GM19035 (cell line): Measurements from ENCODE around the gene ADCY1.

ENCODE experiments used
- ATAC-seq: cut with Tn5 transposase; IDR thresholded peaks from one replicate; pipeline ENCODE4 v1.9.1; 2021; ENCODE audit not compliant: unreplicated experiment

The ADCY1 gene

GRCh38 chr7:45592230-45592991, 18.2 kb downstream of the ADCY1 start:
- ATAC-seq = no peak

DNA sequence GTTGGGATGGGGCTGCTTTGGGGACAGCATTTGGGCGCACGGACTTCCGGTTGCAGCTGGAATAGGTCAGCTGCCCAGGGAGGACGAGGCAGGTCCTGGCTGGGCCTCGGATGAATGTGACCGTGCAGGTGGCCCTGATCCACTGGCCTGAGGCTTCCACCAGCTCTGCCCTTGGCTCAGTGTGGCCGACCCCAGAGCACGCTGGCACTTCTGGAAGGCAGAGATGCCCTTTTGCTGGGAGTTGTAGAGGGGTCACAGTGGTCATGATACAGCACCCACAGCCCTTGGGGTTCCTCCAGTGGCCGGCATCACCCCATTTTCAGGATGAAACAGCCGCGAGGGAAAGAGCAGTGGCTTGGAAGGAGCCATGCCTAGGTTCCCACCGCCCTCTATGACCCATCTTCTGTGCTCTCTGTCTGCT, 19.0 kb downstream of the ADCY1 start:
- ATAC-seq = no peak

DNA sequence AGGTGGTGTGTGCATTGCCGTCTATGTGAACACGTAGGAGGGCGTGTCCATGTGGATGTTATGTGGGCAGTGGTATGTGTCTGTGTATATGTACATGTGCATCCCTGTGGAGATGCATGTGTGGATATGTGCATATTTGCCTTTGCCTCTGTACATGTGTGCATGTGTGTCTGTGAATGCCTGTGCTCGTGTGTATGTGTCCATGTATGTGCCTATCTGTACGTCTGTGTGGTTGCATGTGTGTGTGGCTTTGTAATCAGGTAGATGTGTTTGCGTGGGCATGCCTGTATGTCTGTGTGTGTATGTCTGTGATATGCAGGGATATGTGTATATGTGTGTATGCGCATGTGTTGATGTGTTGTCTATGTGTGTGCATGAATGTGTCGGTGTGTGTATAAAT, 19.7 kb downstream of the ADCY1 start:
- no peak for ATAC-seq

DNA sequence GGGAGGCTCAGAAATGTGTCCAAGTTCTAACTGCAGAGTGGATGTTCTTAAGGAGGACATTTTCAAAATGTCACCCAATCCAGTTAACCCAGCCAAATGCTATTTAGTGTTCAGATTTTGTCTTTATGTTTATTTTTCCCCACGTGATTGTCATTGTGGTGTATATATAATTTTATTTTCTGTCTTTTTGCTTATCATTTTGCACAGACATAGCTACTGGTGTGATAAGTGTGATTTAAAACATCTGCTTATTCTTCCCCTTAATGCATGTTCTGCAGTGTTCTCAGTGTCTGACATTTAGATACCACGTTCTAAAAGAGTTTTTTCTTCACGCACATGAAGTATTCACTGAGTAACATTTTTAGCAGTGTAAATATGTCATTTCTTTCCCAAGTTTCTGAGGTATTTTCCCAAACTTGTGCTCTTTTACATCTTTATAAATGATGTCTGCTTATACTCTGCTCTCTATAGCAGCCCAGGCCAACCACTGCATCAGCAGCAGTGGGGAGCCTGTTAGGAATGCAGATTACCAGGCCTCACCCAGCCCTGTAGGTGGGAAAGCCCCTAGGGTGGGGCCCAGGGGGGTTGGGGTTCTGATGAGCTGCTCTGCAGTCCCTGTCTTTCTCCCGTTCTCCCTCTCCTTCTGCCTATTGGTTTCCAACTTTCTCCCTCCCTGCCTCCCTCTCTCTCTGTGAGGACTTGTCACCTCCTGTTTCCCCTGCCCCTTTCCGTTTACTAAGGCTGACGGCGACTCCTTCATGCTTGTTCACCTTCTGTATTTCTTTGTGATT, 20.8 kb downstream of the ADCY1 start:
- no peak for ATAC-seq

- ATAC-seq = no peak
These were observed 21.9 kb downstream of the ADCY1 start for GRCh38 chr7:45595809-45596664.

DNA sequence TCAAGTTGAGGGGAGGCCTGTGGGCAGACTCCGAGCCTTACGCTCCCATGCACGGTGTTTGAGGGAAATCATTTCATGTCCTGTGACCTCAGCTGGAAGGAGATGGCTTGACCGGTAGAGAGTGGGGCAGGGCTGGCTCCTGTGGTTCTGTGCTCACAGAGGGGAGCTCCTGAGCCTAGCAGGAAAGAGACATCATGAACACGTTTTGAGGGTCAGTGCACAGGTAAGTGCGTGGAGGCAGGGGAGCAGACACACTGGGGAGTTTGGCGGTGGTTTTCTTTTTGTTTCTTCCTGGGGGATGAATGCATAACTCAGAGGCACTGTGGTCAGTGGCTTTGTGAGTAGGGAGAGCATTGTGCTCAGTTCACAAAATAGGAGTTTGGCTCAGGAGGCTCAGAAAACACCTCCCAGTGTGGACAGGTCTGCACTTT, 22.5 kb downstream of the ADCY1 start:
- no peak for ATAC-seq

DNA sequence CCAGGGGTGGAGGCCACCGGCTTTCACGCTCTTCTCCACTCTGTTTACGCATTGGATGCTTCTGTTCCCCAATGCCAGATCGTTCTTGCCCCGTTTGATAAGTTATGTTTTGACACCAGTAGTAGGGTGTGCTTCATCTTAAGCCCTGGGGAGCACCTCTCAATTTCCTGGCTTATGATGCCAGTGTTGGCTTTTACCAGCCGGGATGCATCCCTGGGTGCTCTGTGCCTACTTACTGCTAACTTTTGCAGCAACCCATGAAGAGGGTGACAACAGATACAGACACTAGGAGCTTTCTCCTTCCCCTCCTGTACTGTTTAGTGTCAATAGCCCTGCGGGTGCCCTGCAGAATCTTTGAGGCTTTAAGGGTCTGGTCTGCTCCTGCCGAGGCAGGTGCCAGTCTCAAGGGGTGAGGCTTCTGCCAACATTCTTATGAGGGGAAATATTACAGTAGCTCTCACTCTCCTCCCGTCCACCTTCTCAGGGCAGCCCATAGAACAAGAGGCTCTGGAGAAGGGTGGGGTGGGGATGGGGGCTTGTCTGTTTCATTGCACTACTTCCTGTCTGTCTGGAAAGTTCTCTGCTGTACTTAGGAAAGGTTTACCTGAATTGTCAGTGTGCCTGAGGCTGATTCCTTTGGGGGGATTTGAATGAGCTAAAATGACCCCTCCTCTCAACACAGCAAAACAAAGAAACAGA, 23.3 kb downstream of the ADCY1 start:
- ATAC-seq = no peak

DNA sequence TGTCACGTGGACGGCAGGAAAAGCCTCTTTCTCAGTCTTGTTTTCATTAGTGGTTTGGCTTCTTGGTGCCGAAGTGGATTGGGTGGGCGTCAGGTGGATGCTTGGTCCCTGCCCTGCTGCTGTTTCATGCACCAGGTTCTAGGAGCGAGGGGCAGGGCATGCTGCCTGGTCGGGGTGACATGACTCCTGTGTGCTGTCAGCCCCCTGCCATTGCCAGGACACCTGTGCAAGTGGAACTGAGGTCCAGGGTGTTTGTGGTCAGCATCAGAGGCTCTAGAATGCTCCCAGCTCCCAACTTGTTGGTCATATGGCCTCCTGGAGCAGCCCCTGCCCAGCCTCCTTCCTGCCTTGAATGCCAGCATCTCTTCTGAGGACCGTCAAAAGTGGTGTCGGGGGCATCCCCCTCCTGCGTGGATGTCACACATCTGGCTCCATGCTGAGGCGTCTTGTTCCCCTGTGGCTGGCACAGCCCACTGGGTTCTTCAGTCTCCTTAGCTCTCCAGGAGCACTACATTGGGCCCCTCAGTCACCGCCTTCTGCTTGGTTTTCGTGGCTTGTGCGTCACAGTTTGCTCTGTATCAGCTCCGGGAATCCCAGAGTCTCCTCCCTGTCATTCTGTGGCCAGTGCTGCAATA, 24.8 kb downstream of the ADCY1 start:
- ATAC-seq = no peak

DNA sequence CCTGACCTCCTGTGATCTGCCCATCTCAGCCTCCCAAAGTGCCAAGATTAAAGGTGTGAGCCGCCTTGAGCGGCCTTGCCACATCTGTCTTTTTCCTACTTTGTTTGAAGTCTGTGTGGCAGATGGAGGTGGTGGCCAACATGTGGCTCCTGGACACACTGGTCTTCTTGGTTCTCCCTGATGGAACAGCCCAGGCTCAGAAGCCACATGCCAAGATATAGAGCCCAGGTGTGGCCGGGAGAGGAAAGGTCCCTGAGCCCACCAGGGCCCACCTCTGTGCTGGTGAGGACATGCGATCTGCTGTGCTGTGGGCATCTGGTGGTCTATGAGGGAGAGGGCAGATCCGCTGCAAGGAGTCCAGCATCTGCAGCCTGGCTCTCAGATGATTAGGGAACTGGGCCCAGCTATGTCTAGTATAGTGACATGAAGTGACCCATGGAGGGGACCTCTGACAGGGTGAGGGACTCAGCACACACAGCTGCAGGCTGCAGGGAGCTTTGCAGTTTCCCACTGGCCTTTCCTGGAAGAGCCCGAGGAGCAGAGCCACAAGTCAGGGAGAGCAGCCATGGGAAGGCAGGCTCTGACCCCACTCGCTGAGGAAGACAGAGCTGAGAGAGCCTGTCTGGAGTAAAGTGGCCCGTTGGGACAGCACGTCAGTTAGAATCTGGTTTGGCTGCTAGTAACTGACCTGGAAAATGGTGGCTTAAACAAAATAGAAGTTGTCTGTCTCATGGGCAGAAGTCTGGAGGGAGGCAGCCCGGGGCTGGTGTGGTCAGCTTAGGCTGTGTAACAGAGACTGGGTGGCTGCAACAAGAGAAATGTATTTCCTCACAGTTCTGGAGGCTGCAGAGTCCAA, 25.9 kb downstream of the ADCY1 start:
- ATAC-seq = no peak

DNA sequence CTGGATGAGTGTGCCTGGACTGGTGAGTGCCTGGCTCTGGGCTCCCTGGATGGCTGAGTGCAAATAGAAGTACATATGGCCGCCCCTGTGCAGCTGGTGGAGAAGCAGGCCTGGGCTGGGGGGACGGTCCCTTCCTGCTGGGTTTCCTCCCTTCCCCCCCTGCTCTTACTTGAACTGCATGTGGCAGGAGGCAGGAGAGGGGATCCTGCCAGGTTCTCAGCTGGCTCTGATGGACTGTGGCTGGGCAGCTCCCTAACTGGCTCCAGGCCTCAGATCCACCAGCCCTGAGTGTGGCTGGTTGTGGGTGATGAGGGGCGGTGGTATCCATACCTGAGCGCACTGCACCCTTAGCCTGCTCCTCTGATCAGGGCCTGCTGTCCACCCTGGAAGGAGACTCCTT, 26.9 kb downstream of the ADCY1 start:
- no peak for ATAC-seq

- ATAC-seq = no peak
These were observed 27.8 kb downstream of the ADCY1 start for GRCh38 chr7:45601816-45602540.

GRCh38 chr7:45606050-45606449, 31.9 kb downstream of the ADCY1 start:
- no peak for ATAC-seq

GRCh38 chr7:45606931-45607330, 32.8 kb downstream of the ADCY1 start:
- ATAC-seq = no peak

DNA sequence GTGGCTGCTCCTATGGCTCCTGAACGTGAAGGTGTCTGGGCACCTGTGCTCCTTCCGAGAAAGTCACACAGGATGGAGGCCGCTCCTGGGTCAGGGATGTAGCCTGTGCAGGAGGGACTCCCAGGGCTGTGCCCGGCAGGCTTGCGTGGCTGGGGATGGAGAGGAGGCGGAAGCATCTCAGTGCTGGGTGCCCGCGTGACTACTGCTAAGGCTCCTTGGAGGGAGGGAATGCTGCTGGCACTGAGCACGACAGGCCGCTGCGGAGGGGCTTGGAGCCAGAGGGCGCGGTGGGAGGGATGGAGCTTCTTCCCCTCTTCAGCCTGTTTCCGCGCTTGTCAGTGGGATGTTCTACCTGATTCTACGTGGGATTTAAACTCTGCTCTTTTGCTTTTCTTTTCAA, 35.0 kb downstream of the ADCY1 start:
- no peak for ATAC-seq

DNA sequence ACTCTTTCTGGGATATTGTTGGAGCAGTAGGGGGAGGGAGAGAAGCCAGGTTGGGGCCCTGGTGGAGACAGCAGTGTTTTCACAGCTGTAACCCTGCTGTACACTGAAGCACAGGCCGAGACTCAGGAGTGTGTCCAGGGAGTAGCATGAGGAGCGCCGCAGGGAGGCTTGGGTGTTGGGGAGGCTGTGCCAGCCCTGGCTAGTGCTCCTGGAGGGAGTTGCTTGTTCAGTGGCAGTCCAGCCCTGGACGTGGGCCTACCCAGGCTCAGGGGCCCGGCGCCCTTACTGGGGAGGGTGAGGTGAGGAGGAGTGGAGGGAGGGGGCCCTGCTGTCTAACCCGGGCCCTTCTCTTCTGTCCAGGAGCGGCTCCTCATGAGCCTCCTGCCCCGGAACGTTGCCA, 35.9 kb downstream of the ADCY1 start:
- ATAC-seq = no peak

DNA sequence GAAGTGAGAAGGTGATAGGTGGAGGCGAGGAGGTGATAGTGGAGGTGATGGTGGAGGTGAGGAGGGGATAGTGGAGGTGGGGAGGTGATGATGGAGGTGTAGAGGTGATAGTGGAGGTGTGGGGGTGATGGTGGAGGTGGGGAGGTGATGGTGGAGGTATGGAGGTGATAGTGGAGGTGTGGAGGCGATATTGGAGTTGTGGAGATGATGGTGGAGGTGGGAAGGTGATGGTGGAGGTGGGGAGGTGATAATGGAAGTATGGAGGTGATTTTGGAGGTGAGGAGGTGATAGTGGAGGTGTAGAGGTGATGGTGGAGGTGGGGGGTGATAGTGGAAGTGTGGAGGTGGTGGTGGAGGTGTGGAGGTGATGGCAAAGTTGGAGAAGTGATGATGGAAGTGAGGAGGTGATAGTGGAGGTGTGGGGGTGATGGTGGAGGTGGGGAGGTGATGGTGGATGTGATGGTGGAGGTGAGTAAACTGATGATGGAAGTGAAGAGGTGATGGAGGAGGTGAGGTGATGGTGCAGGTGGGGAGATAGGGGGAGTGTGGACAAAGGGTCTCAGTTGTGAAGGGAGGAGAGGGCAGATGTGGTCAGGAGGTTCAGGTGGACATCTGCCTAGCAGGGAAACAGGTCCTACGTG, 36.6 kb downstream of the ADCY1 start:
- ATAC-seq = no peak

DNA sequence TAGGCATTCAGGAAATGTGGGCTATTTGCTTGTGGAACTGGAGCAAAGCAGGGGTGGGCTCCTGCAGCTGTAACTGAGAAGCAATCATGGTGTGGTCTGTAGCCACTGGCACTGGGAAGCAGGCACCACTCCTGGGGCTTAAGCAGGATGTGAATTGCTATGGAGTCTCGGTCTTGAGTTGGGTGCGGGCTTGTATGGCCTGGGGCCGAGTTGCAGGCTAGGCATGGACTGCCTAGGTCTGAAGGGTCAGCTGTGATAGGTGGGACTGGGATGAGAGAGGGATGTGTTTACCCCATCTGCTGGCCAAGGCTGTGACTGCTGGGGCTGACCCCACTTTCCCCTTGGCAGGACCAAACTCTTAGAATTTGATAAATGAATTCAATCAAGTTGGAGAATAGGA, 43.0 kb downstream of the ADCY1 start:
- ATAC-seq = no peak

GRCh38 chr7:45622058-45622457, 47.9 kb downstream of the ADCY1 start:
- ATAC-seq = no peak
